HEK293T (cell line): ENCODE data around the gene HRC.

Experiments
- BHLHE40 ChIP-seq: fragments of 450-650 bp; IDR thresholded peaks from 2 replicates; pipeline ENCODE4 v1.6.1; 2016; ENCODE audit warnings: mild to moderate bottlenecking, moderate library complexity, borderline replicate concordance
- FOXK2 ChIP-seq: fragments of 450-650 bp; IDR thresholded peaks from 2 replicates; pipeline ENCODE4 v1.6.1; 2016; ENCODE audit warnings: mild to moderate bottlenecking
- HDGF ChIP-seq: fragments of 450-650 bp; IDR thresholded peaks from 2 replicates; pipeline ENCODE4 v1.6.1; 2017; ENCODE audit warnings: antibody characterized with exemption, borderline replicate concordance
- LEF1 ChIP-seq: fragments of 450-650 bp; IDR thresholded peaks from 2 replicates; pipeline ENCODE4 v1.6.1; 2017; ENCODE audit warnings: mild to moderate bottlenecking, borderline replicate concordance
- NFRKB ChIP-seq: fragments of 450-650 bp; IDR thresholded peaks from 2 replicates; pipeline ENCODE4 v1.6.1; 2016; ENCODE audit warnings: mild to moderate bottlenecking, moderate library complexity
- SP1 ChIP-seq: fragments of 450-650 bp; IDR thresholded peaks from 2 replicates; pipeline ENCODE4 v1.6.1; 2017
- SUZ12 ChIP-seq: fragments of 450-650 bp; IDR thresholded peaks from 2 replicates; pipeline ENCODE4 v1.6.1; 2016; ENCODE audit warnings: mild to moderate bottlenecking
- TARDBP ChIP-seq: fragments of 450-650 bp; IDR thresholded peaks from 2 replicates; pipeline ENCODE4 v1.6.1; 2016
- TF ChIP-seq, protein P1 (sequence below): fragments of 450-650 bp; IDR thresholded peaks from 2 replicates; pipeline ENCODE4 v1.6.1; 2016

- no peak for TF ChIP-seq BHLHE40
- TF ChIP-seq, protein P1, sequence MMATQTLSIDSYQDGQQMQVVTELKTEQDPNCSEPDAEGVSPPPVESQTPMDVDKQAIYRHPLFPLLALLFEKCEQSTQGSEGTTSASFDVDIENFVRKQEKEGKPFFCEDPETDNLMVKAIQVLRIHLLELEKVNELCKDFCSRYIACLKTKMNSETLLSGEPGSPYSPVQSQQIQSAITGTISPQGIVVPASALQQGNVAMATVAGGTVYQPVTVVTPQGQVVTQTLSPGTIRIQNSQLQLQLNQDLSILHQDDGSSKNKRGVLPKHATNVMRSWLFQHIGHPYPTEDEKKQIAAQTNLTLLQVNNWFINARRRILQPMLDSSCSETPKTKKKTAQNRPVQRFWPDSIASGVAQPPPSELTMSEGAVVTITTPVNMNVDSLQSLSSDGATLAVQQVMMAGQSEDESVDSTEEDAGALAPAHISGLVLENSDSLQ = no peak
- no peak for TF ChIP-seq HDGF
- no peak for TF ChIP-seq SP1
- TF ChIP-seq LEF1 = no peak
- TF ChIP-seq NFRKB = no peak
- no peak for TF ChIP-seq SUZ12
- TF ChIP-seq TARDBP = no peak
- no peak for TF ChIP-seq FOXK2
These were observed 52.9 kb downstream of the HRC start for GRCh38 chr19:49102303-49102702.
